Measurements from ENCODE around the gene KRTAP5-3.

KRTAP5-3 gene

DNA sequence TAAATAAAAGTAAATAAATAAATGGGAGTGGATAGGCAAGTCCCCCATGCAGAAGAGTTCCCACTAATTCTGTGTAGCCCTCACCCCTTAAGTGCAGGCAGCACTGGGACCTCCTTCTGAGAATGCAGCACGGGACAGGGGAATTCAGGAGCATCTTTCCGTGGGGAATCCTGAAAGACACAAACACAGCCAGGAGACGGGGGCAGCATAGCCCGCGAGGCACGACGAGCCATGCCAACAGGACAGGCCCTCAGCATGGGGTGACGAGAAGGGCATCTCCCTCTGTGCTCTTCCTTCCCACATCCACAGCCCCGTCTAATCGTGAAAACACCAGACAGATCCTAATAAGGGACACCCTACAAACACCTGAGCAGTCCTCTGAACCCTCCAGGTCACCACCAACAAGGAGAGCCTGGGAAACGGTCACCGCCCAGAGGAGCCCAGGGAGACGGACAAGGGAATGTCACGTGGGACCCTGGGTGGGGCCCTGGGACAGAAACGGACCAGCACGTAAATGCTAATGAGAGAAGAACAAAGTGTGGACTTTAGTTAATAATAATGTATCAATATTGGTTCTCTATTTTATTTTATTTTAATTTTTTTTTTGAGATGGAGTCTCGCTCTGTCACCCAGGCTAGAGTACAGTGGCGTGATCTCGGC, 28.2 kb upstream of the KRTAP5-3 start:
- WGBS (ENCODE audit: extremely low coverage, insufficient coverage, low lambda C conversion rate) = no CpG with 5 or more reads among the region's 19 CpGs
- Histone ChIP-seq H3K27me3 (ENCODE audit: insufficient read depth, low read length, poor library complexity) (no peaks in the 10 kb centered on the region), H3K4me1 (ENCODE audit: control insufficient read depth, low read depth, low read length) (no peaks in the 10 kb centered on the region), H2AK5ac (ENCODE audit: low read length) (no peak overlapping the region), H2BK5ac (ENCODE audit: low read length) (no peak overlapping the region), H3K23ac (ENCODE audit: low read length) (no peak overlapping the region), H2BK120ac (ENCODE audit: low read depth, low read length) (no peak overlapping the region), H4K5ac (ENCODE audit: low read length) (no peak overlapping the region), H3K4ac (ENCODE audit: low read depth, low read length) (no peak overlapping the region), H3K79me2 (ENCODE audit: control insufficient read depth, insufficient read depth, low read length) (no peaks in the 10 kb centered on the region), H3K27ac (ENCODE audit: low read depth, low read length) (no peak overlapping the region), H4K8ac (ENCODE audit: low read depth, low read length) (no peak overlapping the region), H3K18ac (ENCODE audit: low read length) (no peak overlapping the region), H3K36me3 (ENCODE audit: control insufficient read depth, insufficient read depth, low read length) (no peaks in the 10 kb centered on the region), H3K4me2 (ENCODE audit: low read length) (no peak overlapping the region), H3K4me3 (ENCODE audit: low read length) (no peak overlapping the region), H2BK15ac (replicated peaks; ENCODE audit: low read depth) (no peak overlapping the region), H3K79me1 (ENCODE audit: low read length) (no peaks in the 10 kb centered on the region), H3K56ac (ENCODE audit: low read length) (no peak overlapping the region), H3K9ac (ENCODE audit: low read length) (no peak overlapping the region)
- DNase-seq = no peak

DNA sequence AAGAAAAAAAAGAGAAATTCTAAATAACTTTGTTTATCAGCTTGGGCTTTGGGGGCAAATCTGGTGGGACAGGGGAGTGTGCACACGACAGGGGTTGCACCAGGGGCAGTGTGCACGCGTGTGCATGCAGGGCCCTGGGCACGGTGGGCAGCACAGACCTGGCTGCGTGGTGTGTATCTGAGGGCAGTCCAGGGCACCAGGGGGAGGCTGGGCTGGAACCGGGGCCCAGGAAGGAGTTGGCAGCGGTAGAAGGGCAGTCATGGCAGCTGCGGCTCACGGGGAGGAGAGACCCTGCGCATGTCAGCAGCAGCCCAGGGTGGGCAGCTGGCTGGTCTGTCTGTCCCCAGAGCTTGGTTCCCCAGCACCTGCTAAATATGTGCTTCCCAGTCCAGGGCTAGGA, 25.6 kb upstream of the KRTAP5-3 start:
- no peaks in the 10 kb centered on the region for H3K79me2 ChIP-seq (ENCODE audit: control insufficient read depth, insufficient read depth, low read length)
- no peak overlapping the region for H3K23ac ChIP-seq (ENCODE audit: low read length)
- no peak overlapping the region for H3K56ac ChIP-seq (ENCODE audit: low read length)
- no peak overlapping the region for H4K5ac ChIP-seq (ENCODE audit: low read length)
- H3K27ac ChIP-seq (ENCODE audit: low read depth, low read length) = no peak overlapping the region
- DNase-seq = no peak
- no peaks in the 10 kb centered on the region for H3K36me3 ChIP-seq (ENCODE audit: control insufficient read depth, insufficient read depth, low read length)
- H3K4me3 ChIP-seq (ENCODE audit: low read length) = no peak overlapping the region
- no peak overlapping the region for H4K8ac ChIP-seq (ENCODE audit: low read depth, low read length)
- H3K4me2 ChIP-seq (ENCODE audit: low read length) = no peak overlapping the region
- WGBS (ENCODE audit: extremely low coverage, insufficient coverage, low lambda C conversion rate) = no CpG with 5 or more reads among the region's 10 CpGs
- no peak overlapping the region for H2BK5ac ChIP-seq (ENCODE audit: low read length)
- H3K9ac ChIP-seq (ENCODE audit: low read length) = no peak overlapping the region
- no peak overlapping the region for H3K18ac ChIP-seq (ENCODE audit: low read length)
- H2AK5ac ChIP-seq (ENCODE audit: low read length) = no peak overlapping the region
- H2BK120ac ChIP-seq (ENCODE audit: low read depth, low read length) = no peak overlapping the region
- no peaks in the 10 kb centered on the region for H3K79me1 ChIP-seq (ENCODE audit: low read length)
- no peak overlapping the region for H3K4ac ChIP-seq (ENCODE audit: low read depth, low read length)
- H3K4me1 ChIP-seq (ENCODE audit: control insufficient read depth, low read depth, low read length) = no peaks in the 10 kb centered on the region
- no peaks in the 10 kb centered on the region for H3K27me3 ChIP-seq (ENCODE audit: insufficient read depth, low read length, poor library complexity)
- H2BK15ac ChIP-seq (replicated peaks; ENCODE audit: low read depth) = no peak overlapping the region

DNA sequence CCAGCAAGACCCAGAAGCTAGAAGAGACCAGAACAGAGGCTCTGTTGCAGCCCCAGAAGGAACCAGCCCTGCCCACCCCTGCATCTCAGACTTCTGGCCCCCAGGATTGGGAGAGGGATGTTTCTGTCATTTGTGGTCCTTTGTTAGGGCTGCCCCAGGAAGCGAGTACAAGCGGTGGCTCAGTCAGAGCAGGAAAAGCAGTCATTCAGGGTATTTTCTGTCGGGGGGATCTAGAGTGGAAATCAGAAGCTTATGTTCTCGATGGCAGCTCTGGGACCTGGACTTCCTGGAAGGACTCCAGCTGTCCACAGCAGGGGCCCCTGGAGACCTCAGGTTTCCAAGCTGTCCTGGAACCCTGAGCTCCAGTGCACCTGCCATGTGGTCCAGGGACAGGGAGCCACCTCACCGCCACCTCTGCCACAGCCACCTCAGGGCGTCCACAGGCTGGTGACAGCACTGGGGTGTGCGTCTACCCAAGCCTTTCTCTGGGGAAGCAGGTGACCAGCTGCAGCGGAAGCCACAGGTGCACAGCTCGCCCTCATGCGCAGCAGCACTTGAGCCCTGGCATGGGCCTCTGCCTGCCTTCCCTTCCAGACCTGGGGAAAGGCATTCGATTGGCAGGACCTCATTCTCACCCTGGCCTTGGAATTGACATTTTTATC, 23.9 kb upstream of the KRTAP5-3 start:
- H3K79me2 ChIP-seq (ENCODE audit: control insufficient read depth, insufficient read depth, low read length) = no peaks in the 10 kb centered on the region
- H3K27ac ChIP-seq (ENCODE audit: low read depth, low read length) = no peak overlapping the region
- H3K4me1 ChIP-seq (ENCODE audit: control insufficient read depth, low read depth, low read length) = no peaks in the 10 kb centered on the region
- H3K56ac ChIP-seq (ENCODE audit: low read length) = no peak overlapping the region
- no peak overlapping the region for H3K9ac ChIP-seq (ENCODE audit: low read length)
- no peak overlapping the region for H3K4ac ChIP-seq (ENCODE audit: low read depth, low read length)
- no peak overlapping the region for H3K23ac ChIP-seq (ENCODE audit: low read length)
- no peaks in the 10 kb centered on the region for H3K79me1 ChIP-seq (ENCODE audit: low read length)
- no peaks in the 10 kb centered on the region for H3K27me3 ChIP-seq (ENCODE audit: insufficient read depth, low read length, poor library complexity)
- WGBS (ENCODE audit: extremely low coverage, insufficient coverage, low lambda C conversion rate) = no CpG with 5 or more reads among the region's 11 CpGs
- no peak overlapping the region for H3K18ac ChIP-seq (ENCODE audit: low read length)
- H2BK5ac ChIP-seq (ENCODE audit: low read length) = no peak overlapping the region
- no peak overlapping the region for H2AK5ac ChIP-seq (ENCODE audit: low read length)
- no peak overlapping the region for H3K4me3 ChIP-seq (ENCODE audit: low read length)
- no peak overlapping the region for H4K8ac ChIP-seq (ENCODE audit: low read depth, low read length)
- H3K4me2 ChIP-seq (ENCODE audit: low read length) = no peak overlapping the region
- no peak for DNase-seq
- no peaks in the 10 kb centered on the region for H3K36me3 ChIP-seq (ENCODE audit: control insufficient read depth, insufficient read depth, low read length)
- H2BK120ac ChIP-seq (ENCODE audit: low read depth, low read length) = no peak overlapping the region
- H2BK15ac ChIP-seq (replicated peaks; ENCODE audit: low read depth) = no peak overlapping the region
- no peak overlapping the region for H4K5ac ChIP-seq (ENCODE audit: low read length)

DNA sequence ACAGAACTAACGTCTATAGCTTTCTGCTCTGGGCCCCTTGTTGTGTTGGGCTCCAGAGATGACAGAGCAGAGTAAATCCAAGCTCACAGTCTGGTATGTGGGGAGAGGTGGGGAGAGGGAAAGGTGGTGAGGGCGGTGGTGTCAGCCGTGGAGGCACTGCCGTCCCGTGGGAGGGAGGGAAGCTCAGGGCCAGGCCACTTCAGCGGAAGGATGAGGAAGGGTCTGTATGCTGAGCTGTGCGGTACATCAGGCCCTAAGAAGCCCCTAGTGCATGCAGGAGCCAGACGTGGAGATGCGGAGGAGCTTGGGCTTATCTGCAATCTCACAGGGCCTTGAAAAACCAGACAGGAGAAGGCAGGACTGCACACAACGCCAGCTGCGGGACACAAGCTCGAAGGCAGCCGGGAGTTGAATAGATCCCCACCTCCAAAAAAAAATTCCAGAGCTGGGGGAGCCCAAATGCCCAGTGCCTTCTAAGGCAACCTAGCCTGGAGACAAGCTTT, 22.9 kb upstream of the KRTAP5-3 start:
- Histone ChIP-seq H3K27me3 (ENCODE audit: insufficient read depth, low read length, poor library complexity) (no peaks in the 10 kb centered on the region), H3K36me3 (ENCODE audit: control insufficient read depth, insufficient read depth, low read length) (no peaks in the 10 kb centered on the region), H3K23ac (ENCODE audit: low read length) (no peak overlapping the region), H3K18ac (ENCODE audit: low read length) (no peak overlapping the region), H3K9ac (ENCODE audit: low read length) (no peak overlapping the region), H2BK5ac (ENCODE audit: low read length) (no peak overlapping the region), H2BK120ac (ENCODE audit: low read depth, low read length) (no peak overlapping the region), H3K56ac (ENCODE audit: low read length) (no peak overlapping the region), H2BK15ac (replicated peaks; ENCODE audit: low read depth) (no peak overlapping the region), H3K4me3 (ENCODE audit: low read length) (no peak overlapping the region), H2AK5ac (ENCODE audit: low read length) (no peak overlapping the region), H3K79me1 (ENCODE audit: low read length) (no peaks in the 10 kb centered on the region), H3K4ac (ENCODE audit: low read depth, low read length) (no peak overlapping the region), H4K5ac (ENCODE audit: low read length) (no peak overlapping the region), H3K27ac (ENCODE audit: low read depth, low read length) (no peak overlapping the region), H3K4me2 (ENCODE audit: low read length) (no peak overlapping the region), H4K8ac (ENCODE audit: low read depth, low read length) (no peak overlapping the region), H3K79me2 (ENCODE audit: control insufficient read depth, insufficient read depth, low read length) (no peaks in the 10 kb centered on the region), H3K4me1 (ENCODE audit: control insufficient read depth, low read depth, low read length) (no peaks in the 10 kb centered on the region)
- no CpG with 5 or more reads among the region's 13 CpGs for WGBS (ENCODE audit: extremely low coverage, insufficient coverage, low lambda C conversion rate)
- DNase-seq = no peak

DNA sequence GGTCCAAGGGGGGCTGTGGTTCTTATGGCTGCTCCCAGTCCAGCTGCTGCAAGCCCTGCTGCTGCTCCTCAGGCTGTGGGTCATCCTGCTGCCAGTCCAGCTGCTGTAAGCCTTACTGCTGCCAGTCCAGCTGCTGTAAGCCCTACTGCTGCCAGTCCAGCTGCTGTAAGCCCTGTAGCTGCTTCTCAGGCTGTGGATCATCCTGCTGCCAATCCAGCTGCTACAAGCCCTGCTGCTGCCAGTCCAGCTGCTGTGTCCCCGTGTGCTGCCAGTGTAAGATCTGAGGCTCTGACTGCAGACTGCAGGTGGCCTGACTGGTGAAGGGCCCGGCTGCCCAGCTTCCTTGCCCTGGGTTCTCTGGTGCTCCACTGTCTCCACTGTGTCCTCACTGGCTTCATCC, 22.0 kb upstream of the KRTAP5-3 start:
- H3K27me3 ChIP-seq (ENCODE audit: insufficient read depth, low read length, poor library complexity) = no peaks in the 10 kb centered on the region
- no peak overlapping the region for H2BK120ac ChIP-seq (ENCODE audit: low read depth, low read length)
- no peak overlapping the region for H2AK5ac ChIP-seq (ENCODE audit: low read length)
- no peak overlapping the region for H3K4me3 ChIP-seq (ENCODE audit: low read length)
- H3K9ac ChIP-seq (ENCODE audit: low read length) = no peak overlapping the region
- H3K79me2 ChIP-seq (ENCODE audit: control insufficient read depth, insufficient read depth, low read length) = no peaks in the 10 kb centered on the region
- H3K36me3 ChIP-seq (ENCODE audit: control insufficient read depth, insufficient read depth, low read length) = no peaks in the 10 kb centered on the region
- no peak overlapping the region for H3K23ac ChIP-seq (ENCODE audit: low read length)
- no peak overlapping the region for H2BK5ac ChIP-seq (ENCODE audit: low read length)
- H4K5ac ChIP-seq (ENCODE audit: low read length) = no peak overlapping the region
- no peak overlapping the region for H3K4me2 ChIP-seq (ENCODE audit: low read length)
- H3K27ac ChIP-seq (ENCODE audit: low read depth, low read length) = no peak overlapping the region
- no peak overlapping the region for H3K56ac ChIP-seq (ENCODE audit: low read length)
- H3K4me1 ChIP-seq (ENCODE audit: control insufficient read depth, low read depth, low read length) = no peaks in the 10 kb centered on the region
- WGBS (ENCODE audit: extremely low coverage, insufficient coverage, low lambda C conversion rate) = no CpG with 5 or more reads among the region's 2 CpGs
- no peak for DNase-seq
- no peak overlapping the region for H3K4ac ChIP-seq (ENCODE audit: low read depth, low read length)
- H3K79me1 ChIP-seq (ENCODE audit: low read length) = no peaks in the 10 kb centered on the region
- no peak overlapping the region for H2BK15ac ChIP-seq (replicated peaks; ENCODE audit: low read depth)
- no peak overlapping the region for H3K18ac ChIP-seq (ENCODE audit: low read length)
- H4K8ac ChIP-seq (ENCODE audit: low read depth, low read length) = no peak overlapping the region

Measured in mesendoderm (in vitro differentiated cells).